ENCODE measurements around the gene PTPRN2. TPM values are rescaled to one million over a fixed set of nuclear protein-coding genes. Genes with fewer than 3 reads are reported as not detected.

PTPRN2 gene
- total RNA-seq, 1 experiment from 2014 or later = 1.1 TPM

DNA sequence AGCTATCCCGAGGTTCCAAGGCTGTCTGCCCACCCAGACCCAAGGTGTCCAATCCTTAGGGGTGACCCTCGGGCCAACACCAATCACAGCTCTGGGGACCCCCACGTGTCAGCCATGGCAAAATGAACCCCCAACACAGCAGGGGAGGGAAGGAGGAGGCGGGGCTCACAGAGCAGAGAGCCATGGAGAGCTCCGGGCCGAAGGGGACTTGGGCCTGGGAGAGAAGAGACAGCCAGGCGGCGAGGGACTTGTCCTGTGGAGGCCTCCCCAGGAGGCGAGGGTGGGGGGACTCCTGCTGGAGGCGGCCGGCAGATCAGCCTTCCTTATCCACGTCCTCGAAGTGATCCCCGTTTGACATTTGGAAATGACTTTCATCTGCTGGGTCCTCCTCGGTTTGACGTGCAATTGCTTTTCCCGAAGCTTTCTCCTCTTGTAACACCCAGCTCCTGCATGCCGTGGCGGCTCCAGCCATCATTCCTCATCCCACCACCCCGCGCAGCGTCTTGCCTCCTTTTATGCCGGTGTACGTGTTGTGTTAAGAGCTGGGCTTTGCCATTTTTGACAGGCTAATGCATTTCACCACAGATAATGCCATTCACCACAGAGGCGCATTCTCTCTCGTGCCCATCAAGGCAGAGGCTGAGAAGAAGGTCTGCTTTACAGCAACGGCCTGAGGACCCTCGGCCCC, 913.5 kb downstream of the PTPRN2 start:
- no peak for TF ChIP-seq CTCF (IDR thresholded peaks at IDR 0.05)
- no peak for TF ChIP-seq SIN3A (IDR thresholded peaks at IDR 0.05; ENCODE audit: borderline replicate concordance, insufficient read depth, low read depth, low read length)
- TF ChIP-seq, protein P1, sequence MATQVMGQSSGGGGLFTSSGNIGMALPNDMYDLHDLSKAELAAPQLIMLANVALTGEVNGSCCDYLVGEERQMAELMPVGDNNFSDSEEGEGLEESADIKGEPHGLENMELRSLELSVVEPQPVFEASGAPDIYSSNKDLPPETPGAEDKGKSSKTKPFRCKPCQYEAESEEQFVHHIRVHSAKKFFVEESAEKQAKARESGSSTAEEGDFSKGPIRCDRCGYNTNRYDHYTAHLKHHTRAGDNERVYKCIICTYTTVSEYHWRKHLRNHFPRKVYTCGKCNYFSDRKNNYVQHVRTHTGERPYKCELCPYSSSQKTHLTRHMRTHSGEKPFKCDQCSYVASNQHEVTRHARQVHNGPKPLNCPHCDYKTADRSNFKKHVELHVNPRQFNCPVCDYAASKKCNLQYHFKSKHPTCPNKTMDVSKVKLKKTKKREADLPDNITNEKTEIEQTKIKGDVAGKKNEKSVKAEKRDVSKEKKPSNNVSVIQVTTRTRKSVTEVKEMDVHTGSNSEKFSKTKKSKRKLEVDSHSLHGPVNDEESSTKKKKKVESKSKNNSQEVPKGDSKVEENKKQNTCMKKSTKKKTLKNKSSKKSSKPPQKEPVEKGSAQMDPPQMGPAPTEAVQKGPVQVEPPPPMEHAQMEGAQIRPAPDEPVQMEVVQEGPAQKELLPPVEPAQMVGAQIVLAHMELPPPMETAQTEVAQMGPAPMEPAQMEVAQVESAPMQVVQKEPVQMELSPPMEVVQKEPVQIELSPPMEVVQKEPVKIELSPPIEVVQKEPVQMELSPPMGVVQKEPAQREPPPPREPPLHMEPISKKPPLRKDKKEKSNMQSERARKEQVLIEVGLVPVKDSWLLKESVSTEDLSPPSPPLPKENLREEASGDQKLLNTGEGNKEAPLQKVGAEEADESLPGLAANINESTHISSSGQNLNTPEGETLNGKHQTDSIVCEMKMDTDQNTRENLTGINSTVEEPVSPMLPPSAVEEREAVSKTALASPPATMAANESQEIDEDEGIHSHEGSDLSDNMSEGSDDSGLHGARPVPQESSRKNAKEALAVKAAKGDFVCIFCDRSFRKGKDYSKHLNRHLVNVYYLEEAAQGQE (IDR thresholded peaks at IDR 0.05; ENCODE audit: insufficient read depth in 1 of 2, low read depth in 2 of 2, low read length in 1 of 2) = no peak
- no peak for TF ChIP-seq POLR2AphosphoS5 (IDR thresholded peaks at IDR 0.05; ENCODE audit: low read depth, low read length)
- TF ChIP-seq TCF7L2 (IDR thresholded peaks at IDR 0.05; ENCODE audit: low read depth, low read length) = no peak
- intact Hi-C loops (cut with micrococcal nuclease; ENCODE audit: unreplicated experiment) (no loop called here), in situ Hi-C loops (cut with HindIII; ENCODE audit: low pct_unique_long_range_greater_than_20kb, low sequenced_read_pairs) (no loop called here)
- Histone ChIP-seq H3K36me3 (ENCODE audit: control insufficient read depth, insufficient read depth, low read length) (no peaks in the 10 kb centered on the region), H3K27me3 (ENCODE audit: control insufficient read depth, insufficient read depth, low read length) (no peaks in the 10 kb centered on the region), H3K27ac (ENCODE audit: low read length) (no peak overlapping the region), H3K4me3 (ENCODE audit: low read depth in 2 of 2, low read length in 2 of 2) (no peak overlapping the region), H3K9me3 (ENCODE audit: control insufficient read depth, insufficient read depth, low read depth, low read length) (no peaks in the 10 kb centered on the region), H3K4me1 (ENCODE audit: control insufficient read depth, insufficient read depth, low read length) (peaks cover 8% of the 10 kb centered on the region; the same call in 1 of the 2 replicates)
- ChIA-PET CTCF (no interaction called here), POLR2A (no interaction called here)
- BruUV-seq (replicated peaks) = no TSS peak
- ATAC-seq = no peak
- no peak for DNase-seq (ENCODE audit: low read depth, low spot score)

GRCh38 chr7:157673573-157673972, 914.0 kb downstream of the PTPRN2 start:
- intact Hi-C loops (cut with micrococcal nuclease; ENCODE audit: unreplicated experiment) = no loop called here
- no peak for TF ChIP-seq POLR2AphosphoS5 (IDR thresholded peaks at IDR 0.05; ENCODE audit: low read depth, low read length)
- TF ChIP-seq CTCF (IDR thresholded peaks at IDR 0.05) = no peak
- TF ChIP-seq, protein P1 (IDR thresholded peaks at IDR 0.05; ENCODE audit: insufficient read depth in 1 of 2, low read depth in 2 of 2, low read length in 1 of 2) = no peak
- TF ChIP-seq TCF7L2 (IDR thresholded peaks at IDR 0.05; ENCODE audit: low read depth, low read length) = no peak
- no peak for TF ChIP-seq SIN3A (IDR thresholded peaks at IDR 0.05; ENCODE audit: borderline replicate concordance, insufficient read depth, low read depth, low read length)
- no peak overlapping the region for H3K4me3 ChIP-seq (ENCODE audit: low read depth in 2 of 2, low read length in 2 of 2)
- POLR2A ChIA-PET = no interaction called here
- no peaks in the 10 kb centered on the region for H3K36me3 ChIP-seq (ENCODE audit: control insufficient read depth, insufficient read depth, low read length)
- peaks cover 8% of the 10 kb centered on the region; the same call in 1 of the 2 replicates for H3K4me1 ChIP-seq (ENCODE audit: control insufficient read depth, insufficient read depth, low read length)
- H3K27ac ChIP-seq (ENCODE audit: low read length) = no peak overlapping the region
- in situ Hi-C loops (cut with HindIII; ENCODE audit: low pct_unique_long_range_greater_than_20kb, low sequenced_read_pairs) = no loop called here
- H3K27me3 ChIP-seq (ENCODE audit: control insufficient read depth, insufficient read depth, low read length) = no peaks in the 10 kb centered on the region
- DNase-seq (ENCODE audit: low read depth, low spot score) (no peak), ATAC-seq (no peak)
- CTCF ChIA-PET = no interaction called here
- no TSS peak for BruUV-seq (replicated peaks)
- H3K9me3 ChIP-seq (ENCODE audit: control insufficient read depth, insufficient read depth, low read depth, low read length) = no peaks in the 10 kb centered on the region
